A549 (cell line): ENCODE data around the gene GLRX3.

Experiments
- CBX2 ChIP-seq: fragments of 200-600 bp; sonication (generic); IDR thresholded peaks from 2 replicates; pipeline ENCODE4 v1.6.1; 2016; ENCODE audit warnings: low read depth, mild to moderate bottlenecking, borderline replicate concordance
- CTCF ChIP-seq: fragments of >200 bp; sonication (Bioruptor Twin); formaldehyde crosslinking; IDR thresholded peaks from 3 replicates; pipeline ENCODE4 v1.5.1; 2016
- NFE2L2 ChIP-seq: fragments of 150-350 bp; conservative IDR thresholded peaks from 2 replicates; pipeline ENCODE4 v1.6.1; 2014; ENCODE audit warnings: low read length

GRCh38 chr10:130191380-130191779 is 55.2 kb downstream of the GLRX3 start:
- TF ChIP-seq CTCF: no peak
- no peak for TF ChIP-seq CBX2
- TF ChIP-seq NFE2L2: no peak
